MM.1S (cell line): ENCODE results near the gene DAB2IP.

Experiments
- DNase-seq: peaks from one replicate; pipeline ENCODE4 v3.0.0-alpha.2; 2015
- H2AFZ ChIP-seq: fragments of 300-600 bp; sonication (generic); 2 replicates; pipeline ENCODE4 v1.6.0; 2016; ENCODE audit warnings: antibody characterized with exemption, low read length
- H3F3A ChIP-seq: fragments of 300-600 bp; sonication (generic); 2 replicates; pipeline ENCODE4 v1.6.1; 2016; ENCODE audit warnings: mild to moderate bottlenecking, antibody characterized with exemption, low read length, moderate library complexity, mixed read lengths; ENCODE audit not compliant: insufficient read depth
- H3K27ac ChIP-seq: fragments of 300-600 bp; sonication (generic); 2 replicates; pipeline ENCODE4 v1.5.1; 2016; ENCODE audit warnings: mild to moderate bottlenecking, low read length
- H3K27me3 ChIP-seq: fragments of 300-600 bp; sonication (generic); replicated peaks from 2 replicates; pipeline ENCODE4 v1.6.0; 2016; ENCODE audit warnings: low read length; ENCODE audit not compliant: insufficient read depth
- H3K36me3 ChIP-seq: fragments of 300-600 bp; sonication (generic); replicated peaks from 2 replicates; pipeline ENCODE4 v1.6.1; 2016; ENCODE audit warnings: mild to moderate bottlenecking, low read length, mixed read lengths; ENCODE audit not compliant: insufficient read depth
- H3K4me1 ChIP-seq: fragments of 300-600 bp; sonication (generic); 2 replicates; pipeline ENCODE4 v1.6.1; 2016; ENCODE audit warnings: low read length, mixed read lengths
- H3K4me2 ChIP-seq: fragments of 300-600 bp; sonication (generic); 2 replicates; pipeline ENCODE4 v1.6.0; 2016; ENCODE audit warnings: low read depth, low read length
- H3K4me3 ChIP-seq: fragments of 300-600 bp; sonication (generic); 2 replicates; pipeline ENCODE4 v1.5.1; 2016; ENCODE audit warnings: low read length, mixed read lengths
- H3K79me2 ChIP-seq: fragments of 300-600 bp; sonication (generic); 2 replicates; pipeline ENCODE4 v1.6.1; 2016; ENCODE audit warnings: mixed run types, low read length, mixed read lengths
- H3K9ac ChIP-seq: fragments of 300-600 bp; sonication (generic); 2 replicates; pipeline ENCODE4 v1.6.1; 2016; ENCODE audit warnings: low read length, mixed read lengths
- H3K9me2 ChIP-seq: fragments of 300-600 bp; sonication (generic); replicated peaks from 2 replicates; pipeline ENCODE4 v1.6.1; 2016; ENCODE audit warnings: mild to moderate bottlenecking, low read length, mixed read lengths; ENCODE audit not compliant: insufficient read depth
- H3K9me3 ChIP-seq: fragments of 300-600 bp; sonication (generic); replicated peaks from 2 replicates; pipeline ENCODE4 v1.6.1; 2016; ENCODE audit warnings: mild to moderate bottlenecking, low read length, mixed read lengths; ENCODE audit not compliant: insufficient read depth
- H4K20me1 ChIP-seq: fragments of 300-600 bp; sonication (generic); 2 replicates; pipeline ENCODE4 v1.6.1; 2016; ENCODE audit warnings: mild to moderate bottlenecking, low read length, moderate library complexity, mixed read lengths; ENCODE audit not compliant: insufficient read depth
- EZH2 ChIP-seq: fragments of 300-600 bp; sonication (generic); optimal IDR thresholded peaks from 2 replicates; pipeline ENCODE3; 2017; ENCODE audit warnings: low read depth, mild to moderate bottlenecking, antibody characterized with exemption, low read length, mixed read lengths
- EZH2phosphoT487 ChIP-seq: fragments of 300-600 bp; sonication (generic); IDR thresholded peaks from 2 replicates; pipeline ENCODE4 v1.6.1; 2018; ENCODE audit warnings: antibody characterized with exemption, low read length
- TF ChIP-seq, protein P1 (sequence below): fragments of 300-600 bp; sonication (generic); IDR thresholded peaks from 2 replicates; pipeline ENCODE4 v1.5.1; 2016; ENCODE audit warnings: antibody characterized with exemption, low read length, mixed read lengths

Gene DAB2IP

DNA sequence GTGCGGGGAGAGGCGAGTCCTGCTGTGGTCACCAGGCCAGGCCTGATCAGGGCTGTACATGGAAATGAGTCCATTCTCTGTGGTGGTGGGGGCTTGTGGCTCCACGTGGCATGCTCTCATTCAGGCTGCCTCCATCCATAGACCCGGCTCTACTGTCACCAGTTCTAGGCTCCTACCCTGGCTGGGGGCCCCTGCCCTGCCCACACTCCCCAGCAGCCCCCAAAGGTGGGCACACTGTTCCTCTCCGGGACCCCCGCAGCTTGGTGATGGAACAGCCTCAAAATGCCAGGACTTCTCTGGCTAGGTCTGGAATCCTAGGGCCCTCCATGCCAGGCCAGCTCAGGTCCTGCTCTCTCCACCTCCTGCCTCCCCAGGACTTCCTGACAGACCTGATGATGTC, 111.7 kb downstream of the DAB2IP start:
- Histone ChIP-seq H3K79me2 (no peaks in the 10 kb centered on the region), H3K36me3 (no peaks in the 10 kb centered on the region), H3F3A (no peaks in the 10 kb centered on the region), H3K4me3 (no peak overlapping the region), H2AFZ (no peak overlapping the region), H3K4me2 (no peak overlapping the region), H3K9ac (no peak overlapping the region), H3K27ac (no peak overlapping the region), H3K4me1 (no peaks in the 10 kb centered on the region), H3K27me3 (no peaks in the 10 kb centered on the region), H3K9me3 (no peaks in the 10 kb centered on the region), H4K20me1 (no peaks in the 10 kb centered on the region), H3K9me2 (no peaks in the 10 kb centered on the region)
- TF ChIP-seq, protein P1, sequence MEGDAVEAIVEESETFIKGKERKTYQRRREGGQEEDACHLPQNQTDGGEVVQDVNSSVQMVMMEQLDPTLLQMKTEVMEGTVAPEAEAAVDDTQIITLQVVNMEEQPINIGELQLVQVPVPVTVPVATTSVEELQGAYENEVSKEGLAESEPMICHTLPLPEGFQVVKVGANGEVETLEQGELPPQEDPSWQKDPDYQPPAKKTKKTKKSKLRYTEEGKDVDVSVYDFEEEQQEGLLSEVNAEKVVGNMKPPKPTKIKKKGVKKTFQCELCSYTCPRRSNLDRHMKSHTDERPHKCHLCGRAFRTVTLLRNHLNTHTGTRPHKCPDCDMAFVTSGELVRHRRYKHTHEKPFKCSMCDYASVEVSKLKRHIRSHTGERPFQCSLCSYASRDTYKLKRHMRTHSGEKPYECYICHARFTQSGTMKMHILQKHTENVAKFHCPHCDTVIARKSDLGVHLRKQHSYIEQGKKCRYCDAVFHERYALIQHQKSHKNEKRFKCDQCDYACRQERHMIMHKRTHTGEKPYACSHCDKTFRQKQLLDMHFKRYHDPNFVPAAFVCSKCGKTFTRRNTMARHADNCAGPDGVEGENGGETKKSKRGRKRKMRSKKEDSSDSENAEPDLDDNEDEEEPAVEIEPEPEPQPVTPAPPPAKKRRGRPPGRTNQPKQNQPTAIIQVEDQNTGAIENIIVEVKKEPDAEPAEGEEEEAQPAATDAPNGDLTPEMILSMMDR: no peak
- TF ChIP-seq EZH2: no peak
- no peak for TF ChIP-seq EZH2phosphoT487
- DNase-seq: no peak

DNA sequence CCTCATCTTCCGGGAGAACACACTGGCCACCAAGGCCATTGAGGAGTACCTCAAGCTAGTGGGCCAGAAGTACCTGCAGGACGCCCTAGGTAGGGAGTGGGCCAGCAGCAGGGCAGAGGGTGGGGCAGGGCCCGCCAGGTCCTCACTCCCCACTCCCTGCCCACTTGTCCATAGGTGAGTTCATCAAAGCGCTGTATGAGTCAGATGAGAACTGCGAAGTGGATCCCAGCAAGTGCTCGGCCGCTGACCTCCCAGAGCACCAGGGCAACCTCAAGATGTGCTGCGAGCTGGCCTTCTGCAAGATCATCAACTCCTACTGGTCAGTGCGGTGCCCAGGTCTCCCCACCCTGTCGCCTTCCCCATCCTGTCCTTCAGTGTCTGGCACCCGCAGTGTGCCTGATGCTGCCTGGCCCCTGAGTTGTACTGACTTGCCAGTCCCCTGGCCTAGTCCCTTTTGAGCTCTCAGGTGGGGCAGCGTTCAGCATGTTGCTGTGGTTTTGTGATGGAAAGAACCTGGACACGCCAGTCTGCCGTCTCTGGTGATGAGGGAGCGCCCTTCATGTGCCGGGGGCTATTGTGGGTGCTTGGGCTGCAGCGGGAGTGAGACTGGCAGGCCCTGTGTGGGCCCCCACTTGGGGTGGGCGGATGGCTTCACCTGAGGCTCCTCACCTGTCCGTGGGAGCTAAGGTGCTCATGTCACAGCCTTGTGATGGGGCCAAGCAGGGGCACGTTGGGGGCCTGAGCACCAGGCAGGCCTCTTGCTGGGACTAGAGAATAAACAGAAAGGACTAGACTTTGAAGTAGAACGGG, 112.3 kb downstream of the DAB2IP start:
- no peaks in the 10 kb centered on the region for H3K9me2 ChIP-seq
- H2AFZ ChIP-seq: no peak overlapping the region
- H4K20me1 ChIP-seq: no peaks in the 10 kb centered on the region
- H3K4me1 ChIP-seq: no peaks in the 10 kb centered on the region
- no peak for DNase-seq
- H3F3A ChIP-seq: no peaks in the 10 kb centered on the region
- no peak overlapping the region for H3K4me2 ChIP-seq
- no peak overlapping the region for H3K27ac ChIP-seq
- no peak overlapping the region for H3K4me3 ChIP-seq
- no peaks in the 10 kb centered on the region for H3K79me2 ChIP-seq
- no peak overlapping the region for H3K9ac ChIP-seq
- H3K27me3 ChIP-seq: no peaks in the 10 kb centered on the region
- TF ChIP-seq EZH2phosphoT487 (no peak), EZH2 (no peak)
- TF ChIP-seq, protein P1: no peak
- no peaks in the 10 kb centered on the region for H3K9me3 ChIP-seq
- no peaks in the 10 kb centered on the region for H3K36me3 ChIP-seq

- Histone ChIP-seq H3K9me2 (no peaks in the 10 kb centered on the region), H3K27me3 (no peaks in the 10 kb centered on the region), H2AFZ (no peak overlapping the region), H3K4me3 (no peak overlapping the region), H3K9ac (no peak overlapping the region), H3F3A (no peaks in the 10 kb centered on the region), H4K20me1 (no peaks in the 10 kb centered on the region), H3K27ac (no peak overlapping the region), H3K4me1 (no peaks in the 10 kb centered on the region), H3K9me3 (no peaks in the 10 kb centered on the region), H3K4me2 (no peak overlapping the region), H3K36me3 (no peaks in the 10 kb centered on the region), H3K79me2 (no peaks in the 10 kb centered on the region)
- TF ChIP-seq EZH2 (no peak), EZH2phosphoT487 (no peak)
- TF ChIP-seq, protein P1: no peak
- no peak for DNase-seq
Observed at GRCh38 chr9:121764371-121764730, 112.9 kb downstream of the DAB2IP start.
